LHCN-M2 (cell line): ENCODE data around the gene DDRGK1. TPM values are rescaled to one million over a fixed set of nuclear protein-coding genes. Genes with fewer than 3 reads are reported as not detected.

ENCODE experiments used
- DNase-seq: peaks from one replicate; pipeline ENCODE4 v3.0.0-alpha.2; 2012; ENCODE audit warnings: low read depth
- total RNA-seq: library from RNA; depleted of rRNA; stranded (reverse); fragments of >200 nt; gene quantifications from 2 replicates; pipeline ENCODE4 v1.2.3, GENCODE V29; 2014

Gene DDRGK1
- total RNA-seq, 1 experiment from 2014 or later, result 52.6 TPM

DNA sequence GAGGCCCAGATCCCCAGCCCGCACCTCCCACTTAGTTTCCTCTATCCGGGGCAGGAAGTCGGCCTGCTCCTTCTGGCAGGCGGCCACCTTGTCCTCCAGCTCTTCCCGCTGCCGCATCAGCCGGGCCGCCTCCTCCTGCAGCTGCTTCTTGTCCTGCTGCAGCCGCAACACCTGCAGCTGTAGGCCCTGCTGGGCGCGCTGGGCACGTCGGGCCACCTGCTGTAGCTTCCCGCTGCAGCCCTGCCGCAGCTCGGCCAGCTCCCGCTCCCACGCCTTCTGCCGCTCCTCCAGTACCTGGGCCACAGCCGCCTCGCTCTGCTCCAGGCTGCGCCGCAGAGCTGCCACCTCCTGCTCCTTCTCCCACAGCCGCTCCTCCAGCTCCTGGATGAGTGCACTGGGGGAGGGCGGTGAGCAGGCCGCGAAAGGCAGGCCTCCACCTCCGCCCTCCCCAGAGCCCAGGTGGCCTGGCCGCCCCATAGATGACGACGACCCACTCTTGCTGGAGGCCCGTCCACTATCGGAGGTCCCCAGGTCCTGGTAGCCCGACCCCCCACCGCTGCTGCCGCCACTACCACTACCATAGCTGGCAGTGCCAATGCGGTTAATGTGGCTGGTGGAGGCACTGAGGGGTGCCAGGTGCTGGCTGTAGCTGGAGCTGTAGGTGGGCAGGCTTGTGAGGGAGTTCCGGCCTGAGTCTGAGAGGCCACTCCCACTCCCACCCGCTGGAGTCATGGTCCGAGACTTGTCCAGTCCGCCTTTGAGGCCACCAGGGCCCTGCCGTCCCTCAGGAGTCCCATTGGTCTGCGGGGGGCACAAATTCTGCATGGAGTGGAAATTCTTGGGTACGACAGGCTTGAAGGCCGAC, 38.8 kb downstream of the DDRGK1 start:
- peak; percentile 15 for DNase-seq

DNA sequence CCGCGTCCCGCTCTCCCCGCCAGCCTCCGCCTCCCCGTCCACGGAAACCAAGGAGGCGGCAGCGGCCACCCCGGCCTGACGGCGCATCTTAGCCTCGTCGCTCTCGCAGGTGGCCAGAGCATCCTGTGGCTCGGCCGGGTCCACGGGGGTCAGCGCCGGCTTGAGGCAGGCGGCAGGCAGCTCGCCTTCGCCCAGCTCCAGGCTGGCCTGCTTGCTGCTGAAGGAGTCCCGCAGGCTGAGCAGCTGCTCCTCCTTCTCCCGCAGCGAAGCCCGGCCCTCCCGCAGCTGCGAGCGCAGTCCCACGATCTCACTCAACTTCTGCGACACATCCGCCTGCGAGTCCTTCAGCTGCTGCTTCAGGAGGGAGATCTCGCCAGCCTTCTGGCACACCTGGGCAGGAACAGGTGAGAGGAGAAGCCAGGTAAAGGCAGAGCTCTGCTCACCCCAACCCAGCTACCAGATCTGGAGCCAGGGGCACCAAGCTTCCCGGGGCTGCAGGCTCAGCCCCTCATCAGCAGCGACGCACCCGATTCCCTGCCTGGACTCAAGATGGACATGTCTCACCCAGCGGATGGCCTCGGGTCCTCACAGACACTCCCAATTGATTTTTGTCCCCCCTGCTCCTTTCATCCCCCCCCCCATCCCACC, 39.6 kb downstream of the DDRGK1 start:
- no peak for DNase-seq

DNA sequence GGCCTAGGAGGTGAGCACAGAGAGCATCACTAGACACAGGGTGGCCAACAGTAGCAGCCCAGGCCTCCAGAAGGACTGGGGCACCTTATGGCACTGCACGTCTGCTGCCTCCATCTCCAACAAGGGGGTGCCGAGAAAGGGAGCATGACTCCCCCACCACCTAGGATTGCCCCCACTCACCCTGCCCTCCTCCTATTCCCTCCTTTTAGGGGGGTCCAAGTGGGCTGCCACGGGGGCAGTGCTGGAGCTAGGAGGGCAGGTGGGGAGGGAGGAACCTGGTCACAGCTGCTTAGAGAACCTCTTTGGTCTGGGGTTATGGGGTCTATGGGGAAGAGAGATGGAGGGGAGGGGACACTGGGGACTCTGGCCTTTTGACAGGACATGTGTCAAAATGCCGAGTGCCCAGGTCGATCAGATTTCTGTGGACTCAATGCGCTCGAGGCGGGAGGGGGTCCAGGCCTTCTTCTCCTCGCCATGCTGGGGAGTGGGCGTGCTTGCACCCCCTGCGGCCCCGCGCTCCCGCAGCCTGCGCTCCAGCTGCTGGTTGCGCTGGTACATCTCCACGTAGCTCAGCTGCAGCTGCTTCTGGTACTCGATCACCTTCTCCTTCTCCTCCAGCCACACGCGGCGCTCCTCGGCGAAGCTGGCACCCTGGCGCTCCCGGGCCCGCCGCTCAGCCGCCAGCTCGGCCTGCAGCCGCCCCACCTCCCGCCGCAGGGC, 40.3 kb downstream of the DDRGK1 start:
- no peak for DNase-seq

DNA sequence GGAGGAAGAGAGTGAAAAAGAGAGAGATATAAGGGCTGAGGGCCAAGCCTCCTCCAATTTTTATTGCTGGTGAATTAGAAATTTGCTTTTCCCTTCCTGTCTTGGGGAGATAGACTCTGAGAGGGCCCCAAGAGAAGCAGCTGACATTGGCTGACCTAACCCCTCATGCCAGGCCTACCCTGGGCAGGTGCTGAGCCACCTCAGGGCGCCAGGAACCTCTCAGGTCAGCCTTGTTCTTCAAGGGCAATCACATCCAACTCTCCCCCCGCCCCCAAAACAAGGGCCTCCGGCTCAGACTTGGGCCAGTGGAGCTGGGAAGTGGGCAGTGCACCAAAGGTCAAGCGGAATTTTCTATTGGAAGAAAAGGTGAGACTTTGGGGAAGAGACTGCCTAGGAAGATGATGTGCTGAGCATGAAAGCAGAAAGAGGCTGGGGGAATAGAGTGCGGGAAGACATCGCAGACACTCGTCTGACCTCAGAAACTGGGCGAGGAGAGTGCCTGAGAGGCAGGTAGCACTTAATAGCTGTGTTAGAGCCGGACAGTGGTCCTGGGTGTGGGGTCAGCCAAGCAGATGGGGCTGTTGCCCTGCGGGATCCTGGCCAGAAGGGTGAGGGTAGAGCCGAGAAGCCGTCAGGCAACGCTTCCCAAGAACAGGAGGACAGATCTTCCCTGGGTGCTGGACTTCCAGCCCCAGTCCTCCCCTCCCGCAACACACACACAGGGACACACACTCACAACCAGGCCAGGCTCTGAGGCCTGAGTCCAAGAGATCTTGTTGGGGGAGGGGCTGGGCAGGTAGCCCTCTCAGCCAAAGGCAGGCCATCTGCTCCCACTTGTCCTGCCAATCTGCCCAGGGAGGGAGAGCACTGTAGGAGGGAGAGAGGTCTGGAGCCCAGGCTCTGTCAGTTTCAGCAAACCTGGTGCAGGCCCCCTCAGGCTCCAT, 41.1 kb downstream of the DDRGK1 start:
- no peak for DNase-seq

DNA sequence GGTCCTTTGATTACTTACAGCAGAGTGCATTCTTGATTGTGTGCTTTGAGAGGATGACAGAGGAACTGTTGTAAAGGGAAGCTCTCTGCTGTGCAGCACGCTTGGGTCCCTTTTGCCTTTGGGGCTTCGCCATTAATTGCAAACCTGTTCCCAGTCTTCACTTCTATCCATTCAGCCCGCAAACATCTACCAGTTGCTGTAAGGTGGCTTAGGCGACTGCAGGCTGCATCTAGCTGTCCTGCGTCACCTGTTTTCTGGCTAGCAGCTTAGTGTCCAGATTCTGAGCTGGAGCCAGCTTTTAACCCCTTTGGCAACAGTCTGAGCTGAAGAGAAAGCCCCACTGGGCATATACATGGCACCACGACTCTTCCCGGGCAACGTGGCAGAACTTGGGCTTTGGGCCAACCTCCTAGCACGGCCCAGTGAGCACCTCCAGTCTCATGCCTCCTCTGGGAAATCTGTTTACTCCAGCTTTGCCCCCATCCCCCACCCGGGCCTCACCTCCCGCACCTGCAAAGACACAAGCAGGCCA, 42.3 kb downstream of the DDRGK1 start:
- DNase-seq, result no peak

DNA sequence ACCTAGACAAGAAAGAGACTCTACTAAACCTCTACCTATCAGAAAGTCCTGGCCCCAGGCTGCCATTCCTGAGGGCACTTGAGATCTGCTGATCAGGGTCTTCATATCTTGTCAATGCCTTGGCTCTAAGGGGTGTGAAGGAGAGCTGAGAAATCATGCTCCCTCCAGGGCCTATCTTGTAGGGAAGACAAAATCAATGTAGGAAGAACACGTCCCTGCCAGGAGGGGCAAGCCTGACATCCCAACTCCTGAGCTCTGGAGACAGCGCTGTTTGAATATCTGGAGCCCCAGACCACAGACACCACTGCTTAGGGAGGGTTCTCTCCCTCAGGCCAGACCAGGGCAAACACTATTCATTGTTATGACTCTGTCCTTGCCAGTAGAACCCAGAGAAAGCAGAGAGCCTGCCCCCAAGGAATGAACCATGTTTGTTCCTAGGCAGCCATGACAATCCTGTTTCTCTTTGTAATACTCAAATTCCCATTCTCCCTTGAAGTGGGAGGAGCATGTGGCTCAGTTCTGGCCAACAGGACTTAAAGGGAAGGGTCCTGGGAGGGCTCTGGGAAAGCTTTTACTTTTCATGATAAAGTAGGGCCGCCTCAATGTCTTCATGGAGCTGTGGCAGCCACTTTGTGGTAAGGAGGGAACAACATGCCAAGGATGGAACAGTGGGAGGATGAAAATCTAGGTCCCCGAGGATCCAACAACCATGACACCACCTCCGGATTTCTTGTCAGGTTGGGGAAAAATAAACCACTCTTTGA, 43.0 kb downstream of the DDRGK1 start:
- no peak for DNase-seq

DNA sequence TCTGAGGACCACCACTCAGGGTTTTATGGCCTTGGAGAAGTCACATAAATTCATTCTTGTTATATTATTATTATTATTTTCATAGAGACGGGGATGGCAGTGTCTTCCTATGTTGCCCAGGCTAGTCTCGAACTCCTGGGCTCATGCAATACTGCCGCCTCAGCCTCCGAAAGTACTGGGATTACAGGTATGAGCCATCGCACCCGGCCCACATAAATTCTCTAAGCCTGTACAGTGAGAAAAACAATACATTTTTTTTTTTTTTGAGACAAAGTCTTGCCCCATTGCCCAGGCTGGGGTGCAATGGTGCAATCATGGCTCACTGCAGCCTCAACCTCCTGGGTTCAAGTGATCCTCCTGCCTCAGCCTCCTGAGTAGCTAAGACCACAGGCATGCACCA, 44.1 kb downstream of the DDRGK1 start:
- DNase-seq, result no peak

DNA sequence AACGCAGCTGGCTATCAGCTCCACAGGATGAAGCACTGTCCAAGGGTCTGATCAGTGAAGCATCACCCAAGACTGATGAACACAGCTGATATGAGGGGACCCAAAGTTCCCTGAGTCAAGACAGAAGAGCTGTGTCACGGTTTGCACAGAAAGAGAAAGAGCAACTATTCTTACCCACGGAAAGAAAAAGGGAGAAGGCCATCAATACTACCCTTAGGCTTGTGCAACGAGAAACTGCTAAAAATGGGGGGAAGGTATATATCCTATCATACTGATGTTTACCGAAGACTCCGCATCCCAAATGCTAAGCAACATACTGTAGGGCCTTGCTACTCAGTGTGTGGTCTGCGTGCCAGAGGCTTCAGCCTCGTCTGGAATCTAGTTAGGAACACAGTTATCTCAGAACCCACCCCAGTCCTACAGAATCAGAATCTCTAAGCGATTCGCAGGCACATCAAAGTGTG, 45.5 kb downstream of the DDRGK1 start:
- DNase-seq, result peak; percentile 22

DNA sequence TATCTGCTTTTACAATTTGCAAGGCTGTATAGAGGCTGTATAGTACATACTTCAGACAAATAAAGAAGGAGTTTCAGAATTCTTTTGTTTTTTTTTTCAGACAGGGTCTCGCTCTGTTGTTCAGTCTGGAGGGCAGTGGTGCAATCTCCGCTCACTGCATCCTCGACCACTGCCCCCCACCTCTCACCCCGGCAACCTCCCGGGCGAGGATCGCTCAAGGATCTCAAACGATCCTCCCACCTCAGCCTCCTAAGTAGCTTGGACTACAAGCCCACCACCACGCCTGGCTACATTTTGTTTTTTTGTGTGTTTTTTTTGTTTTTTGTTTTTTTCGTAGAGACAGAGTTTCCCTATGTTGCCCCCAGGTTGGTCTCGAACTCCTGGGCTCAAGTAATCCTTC, 46.7 kb downstream of the DDRGK1 start:
- no peak for DNase-seq

DNA sequence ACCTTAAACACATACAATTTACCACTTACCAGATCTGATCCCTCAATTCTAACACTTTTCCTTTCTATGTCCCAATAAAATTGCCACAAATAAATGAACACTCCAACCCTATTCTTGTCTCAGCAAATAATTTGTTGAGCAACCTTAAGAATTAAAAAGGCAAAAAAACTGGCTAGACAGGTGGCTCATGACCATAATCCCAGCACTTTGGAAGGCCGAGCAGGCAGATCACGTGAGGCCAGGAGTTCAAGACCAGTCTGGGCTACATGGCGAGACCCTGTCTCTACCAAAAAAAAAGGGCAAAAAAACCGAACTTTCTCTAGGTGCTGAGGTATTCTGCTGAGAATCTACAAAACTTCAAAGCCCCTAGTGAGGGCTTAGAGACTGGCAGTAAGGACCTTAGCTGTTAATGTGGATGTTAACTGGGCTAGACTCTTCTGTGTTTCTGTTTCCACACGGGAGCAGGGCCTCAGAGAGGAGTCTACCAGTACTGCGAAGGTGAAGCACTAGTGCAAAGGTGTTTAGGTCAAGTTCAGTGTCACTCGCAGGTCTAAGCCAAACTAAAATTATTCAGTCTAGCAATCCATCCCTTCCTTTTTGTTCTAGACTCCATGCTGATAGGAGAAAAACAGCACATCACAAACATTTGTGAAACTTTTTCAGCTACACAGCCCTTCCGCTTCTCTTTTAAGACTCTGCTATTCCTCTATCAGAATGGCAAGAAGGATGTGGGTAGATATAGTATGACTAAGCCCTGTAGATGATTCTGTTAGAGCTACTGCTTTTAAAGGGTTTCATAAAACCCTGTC, 47.5 kb downstream of the DDRGK1 start:
- no peak for DNase-seq

DNA sequence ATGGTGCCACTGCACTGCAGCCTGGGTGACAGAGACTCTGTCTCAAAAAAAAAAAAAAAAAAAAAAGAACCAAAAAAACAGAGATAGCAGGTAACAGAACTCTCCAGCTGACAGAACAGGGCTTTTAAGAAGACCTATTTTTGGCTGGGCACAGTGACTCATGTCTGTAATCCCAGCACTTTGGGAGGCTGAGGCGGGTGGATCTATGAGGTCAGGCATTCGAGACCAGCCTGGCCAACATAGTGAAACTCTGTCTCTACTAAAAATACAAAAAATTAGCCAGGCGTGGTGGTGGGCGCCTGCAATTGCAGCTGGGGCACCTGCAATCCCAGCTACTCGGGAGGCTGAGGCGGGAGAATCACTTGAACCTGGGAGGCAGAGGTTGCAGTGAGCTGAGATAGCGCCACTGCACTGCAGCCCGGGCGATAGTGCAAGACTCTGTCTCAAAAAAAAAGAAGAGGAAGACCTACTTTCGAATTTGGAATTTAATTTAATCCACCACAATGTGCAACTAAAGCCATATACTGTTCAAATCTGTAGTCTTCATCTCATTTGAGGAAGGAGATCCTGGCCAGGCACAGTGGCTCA, 52.3 kb downstream of the DDRGK1 start:
- DNase-seq, result peak; percentile 67

DNA sequence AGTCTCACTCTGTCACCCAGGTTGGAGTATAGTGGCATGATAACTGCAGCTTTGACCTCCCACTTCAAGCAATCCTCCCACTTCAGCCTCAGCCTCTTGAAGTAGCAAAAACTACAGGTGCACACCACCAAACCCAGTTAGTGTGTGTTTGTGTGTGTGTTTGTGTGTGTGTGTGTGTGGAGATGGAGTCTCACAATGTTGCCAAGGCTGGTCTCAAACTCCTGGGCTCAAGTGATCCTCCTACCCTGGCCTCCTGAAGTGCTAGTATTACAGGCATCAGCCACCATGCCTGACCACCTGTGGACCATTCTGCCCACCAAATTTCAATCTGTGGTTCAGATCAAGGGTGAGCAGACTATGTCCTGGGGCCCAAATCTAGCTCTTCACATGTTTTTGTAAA, 53.6 kb downstream of the DDRGK1 start:
- DNase-seq, result no peak

DNA sequence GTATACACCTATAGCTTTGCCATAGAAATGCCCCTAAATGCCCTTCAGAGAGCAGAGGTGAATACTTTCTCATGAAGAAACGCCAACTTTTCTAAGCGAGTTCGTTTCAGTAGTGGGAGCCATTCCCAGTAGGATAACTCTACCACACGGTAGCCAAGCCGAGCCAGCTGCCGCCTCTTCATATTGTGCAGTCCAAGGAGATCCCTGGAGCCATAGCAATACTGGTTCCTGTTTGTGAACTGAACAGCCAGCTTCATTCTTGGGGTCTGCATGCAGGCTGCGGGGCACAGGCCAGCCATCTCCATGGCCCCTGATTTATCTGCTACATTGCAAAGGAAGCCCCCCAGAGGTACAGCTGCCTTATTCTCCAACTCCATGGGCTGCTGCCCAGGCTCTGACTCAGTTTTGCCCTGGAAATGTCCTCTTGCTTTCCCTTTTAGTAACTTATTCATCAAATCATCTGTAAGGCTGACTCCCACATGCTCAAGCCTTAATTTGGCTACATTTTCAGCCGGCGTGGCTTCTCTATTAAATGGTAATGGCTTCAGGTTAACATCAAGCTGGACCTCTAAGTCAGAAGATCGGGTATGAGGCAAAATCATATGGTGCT, 57.6 kb downstream of the DDRGK1 start:
- DNase-seq, result no peak

DNA sequence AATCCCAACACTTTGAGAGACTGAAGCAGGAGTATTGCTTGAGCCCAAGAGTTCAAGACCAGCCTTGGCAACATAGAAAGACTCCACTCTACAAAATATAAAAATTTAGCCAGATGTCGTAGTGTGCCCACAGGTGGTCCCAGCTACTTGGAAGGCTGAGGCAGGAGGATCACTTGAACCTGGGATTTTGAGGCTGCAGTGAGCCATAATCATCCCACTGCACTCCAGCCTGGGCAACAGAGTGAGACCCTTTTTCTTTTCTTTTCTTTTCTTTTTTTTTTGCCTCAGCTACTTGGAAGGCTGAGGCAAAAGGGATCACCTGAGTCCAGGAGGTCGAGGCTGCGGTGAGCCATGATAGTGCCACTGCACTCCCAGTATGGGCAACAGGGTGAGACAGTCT, 62.7 kb downstream of the DDRGK1 start:
- no peak for DNase-seq
